T-cell (primary cell): ENCODE data around the gene FKBP1B. TPM values are rescaled to one million over a fixed set of nuclear protein-coding genes. Genes with fewer than 3 reads are reported as not detected.

Source experiments
- total RNA-seq, 35 experiments: library from RNA in 6 of 35; stranded (reverse) in 6 of 35; fragments of 120-200 nt in 1 of 35; gene quantifications; one replicate each; pipeline versions ENCODE4 v1.2.1 to v1.2.4 and lab custom pipeline; 2013 to 2026

Gene FKBP1B
- total RNA-seq, 5 donors from 2014 or later (not counting 1 experiment from before 2014, with no cell fraction given) = 1.2 to 1.5 (median 1.2) TPM

Other genes with a start within 250 kb of the FKBP1B start
- gene ATAD2B, start 122.6 kb upstream of the FKBP1B start, total RNA-seq = 10 to 100 TPM; 33.9 to 49.3 (median 40.6) TPM
- 10 to 100 TPM; 10.1 to 14.3 (median 12.3) TPM for gene UBXN2A, start 109.3 kb upstream of the FKBP1B start, total RNA-seq
- gene MFSD2B, start 39.7 kb upstream of the FKBP1B start, total RNA-seq = under 1 TPM in 3 of 5 donors, not detected in 2; 0.19 to 0.29 (median 0.21) TPM
- 10 to 100 TPM in 3 of 5 donors, 1 to 10 TPM in 2; 6.1 to 18.9 (median 18.2) TPM for gene WDCP, start 2.4 kb upstream of the FKBP1B start, total RNA-seq
- gene SF3B6, start 26.6 kb downstream of the FKBP1B start, total RNA-seq = 10 to 100 TPM; 43.7 to 53.0 (median 47.0) TPM
- gene TP53I3, start 35.1 kb downstream of the FKBP1B start, total RNA-seq = under 1 TPM; 0.47 to 0.68 (median 0.58) TPM
- under 1 TPM in 2 of 5 donors, not detected in 3; 0.28 to 0.49 TPM for gene PFN4, start 73.6 kb downstream of the FKBP1B start, total RNA-seq
- gene FAM228B, start 73.7 kb downstream of the FKBP1B start, total RNA-seq = 10 to 100 TPM; 16.4 to 24.7 (median 18.5) TPM
- under 1 TPM in 4 of 5 donors, not detected in 1; 0.20 to 0.70 (median 0.40) TPM for gene FAM228A, start 125.3 kb downstream of the FKBP1B start, total RNA-seq